HL-60 (cell line): ENCODE results near the gene PUDP.

Experiments
- DNase-seq, 2 experiments: peaks; one replicate each; pipeline ENCODE4 v3.0.0-alpha.2; 2010 to 2020; ENCODE audit warnings: low read depth in 1 of 2, low spot score in 1 of 2
- H3K27ac ChIP-seq: fragments of 250-450 bp; sonication (Bioruptor Pico); replicated peaks from 2 replicates; pipeline ENCODE4 v1.5.1; 2020; ENCODE audit warnings: mild to moderate bottlenecking, moderate library complexity
- H3K27me3 ChIP-seq: fragments of 250-450 bp; sonication (Bioruptor Pico); 2 replicates; pipeline ENCODE4 v1.5.1; 2021; ENCODE audit warnings: mild to moderate bottlenecking, moderate library complexity; ENCODE audit not compliant: insufficient read depth, poor library complexity, severe bottlenecking
- H3K4me3 ChIP-seq: replicated peaks from 2 replicates; pipeline ENCODE4 v1.5.1; 2011; ENCODE audit warnings: mild to moderate bottlenecking, control low read depth, low read length; ENCODE audit not compliant: insufficient read depth
- GABPA ChIP-seq: IDR thresholded peaks from 2 replicates; pipeline ENCODE4 v1.6.1; 2012; ENCODE audit warnings: low read depth
- POLR2AphosphoS5 ChIP-seq: IDR thresholded peaks from 2 replicates; pipeline ENCODE4 v1.6.1; 2012; ENCODE audit warnings: low read depth
- SPI1 ChIP-seq: IDR thresholded peaks from 2 replicates; pipeline ENCODE4 v1.6.1; 2012; ENCODE audit warnings: low read depth, mild to moderate bottlenecking, borderline replicate concordance
- TF ChIP-seq, protein P1 (sequence below): IDR thresholded peaks from 2 replicates; pipeline ENCODE4 v1.6.1; 2012; ENCODE audit warnings: low read depth; ENCODE audit not compliant: insufficient replicate concordance
- TF ChIP-seq, protein P2 (sequence below): IDR thresholded peaks from one replicate; pipeline ENCODE4 v1.5.1; 2011; ENCODE audit warnings: low read length, control low read depth, inconsistent platforms; ENCODE audit not compliant: insufficient read depth

The PUDP gene

DNA sequence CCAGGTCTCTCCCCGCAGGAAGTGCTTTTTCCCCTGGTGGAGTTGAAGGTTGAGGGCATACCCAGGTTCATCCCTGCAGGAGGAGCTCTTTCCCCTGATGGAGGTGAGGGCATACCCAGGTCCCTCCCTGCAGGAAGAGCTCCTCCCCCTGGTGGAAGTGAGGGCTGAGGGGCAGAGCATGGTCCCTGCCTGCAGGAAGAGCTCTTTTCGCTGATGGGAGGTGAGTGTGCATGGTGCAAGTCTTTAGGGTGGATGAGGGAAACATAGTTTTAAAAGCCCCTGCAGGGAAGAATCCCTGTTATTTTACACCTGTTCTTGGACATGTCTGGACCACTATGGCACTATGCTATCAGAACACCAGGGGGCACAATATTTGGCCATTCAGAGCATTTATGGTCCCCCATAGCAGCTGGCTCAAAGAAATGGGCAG is 43.7 kb upstream of the PUDP start:
- H3K27me3 ChIP-seq, result no peaks in the 10 kb centered on the region
- TF ChIP-seq GABPA, result no peak
- no peak for TF ChIP-seq POLR2AphosphoS5
- TF ChIP-seq, protein P1, sequence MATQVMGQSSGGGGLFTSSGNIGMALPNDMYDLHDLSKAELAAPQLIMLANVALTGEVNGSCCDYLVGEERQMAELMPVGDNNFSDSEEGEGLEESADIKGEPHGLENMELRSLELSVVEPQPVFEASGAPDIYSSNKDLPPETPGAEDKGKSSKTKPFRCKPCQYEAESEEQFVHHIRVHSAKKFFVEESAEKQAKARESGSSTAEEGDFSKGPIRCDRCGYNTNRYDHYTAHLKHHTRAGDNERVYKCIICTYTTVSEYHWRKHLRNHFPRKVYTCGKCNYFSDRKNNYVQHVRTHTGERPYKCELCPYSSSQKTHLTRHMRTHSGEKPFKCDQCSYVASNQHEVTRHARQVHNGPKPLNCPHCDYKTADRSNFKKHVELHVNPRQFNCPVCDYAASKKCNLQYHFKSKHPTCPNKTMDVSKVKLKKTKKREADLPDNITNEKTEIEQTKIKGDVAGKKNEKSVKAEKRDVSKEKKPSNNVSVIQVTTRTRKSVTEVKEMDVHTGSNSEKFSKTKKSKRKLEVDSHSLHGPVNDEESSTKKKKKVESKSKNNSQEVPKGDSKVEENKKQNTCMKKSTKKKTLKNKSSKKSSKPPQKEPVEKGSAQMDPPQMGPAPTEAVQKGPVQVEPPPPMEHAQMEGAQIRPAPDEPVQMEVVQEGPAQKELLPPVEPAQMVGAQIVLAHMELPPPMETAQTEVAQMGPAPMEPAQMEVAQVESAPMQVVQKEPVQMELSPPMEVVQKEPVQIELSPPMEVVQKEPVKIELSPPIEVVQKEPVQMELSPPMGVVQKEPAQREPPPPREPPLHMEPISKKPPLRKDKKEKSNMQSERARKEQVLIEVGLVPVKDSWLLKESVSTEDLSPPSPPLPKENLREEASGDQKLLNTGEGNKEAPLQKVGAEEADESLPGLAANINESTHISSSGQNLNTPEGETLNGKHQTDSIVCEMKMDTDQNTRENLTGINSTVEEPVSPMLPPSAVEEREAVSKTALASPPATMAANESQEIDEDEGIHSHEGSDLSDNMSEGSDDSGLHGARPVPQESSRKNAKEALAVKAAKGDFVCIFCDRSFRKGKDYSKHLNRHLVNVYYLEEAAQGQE, result no peak
- TF ChIP-seq, protein P2, sequence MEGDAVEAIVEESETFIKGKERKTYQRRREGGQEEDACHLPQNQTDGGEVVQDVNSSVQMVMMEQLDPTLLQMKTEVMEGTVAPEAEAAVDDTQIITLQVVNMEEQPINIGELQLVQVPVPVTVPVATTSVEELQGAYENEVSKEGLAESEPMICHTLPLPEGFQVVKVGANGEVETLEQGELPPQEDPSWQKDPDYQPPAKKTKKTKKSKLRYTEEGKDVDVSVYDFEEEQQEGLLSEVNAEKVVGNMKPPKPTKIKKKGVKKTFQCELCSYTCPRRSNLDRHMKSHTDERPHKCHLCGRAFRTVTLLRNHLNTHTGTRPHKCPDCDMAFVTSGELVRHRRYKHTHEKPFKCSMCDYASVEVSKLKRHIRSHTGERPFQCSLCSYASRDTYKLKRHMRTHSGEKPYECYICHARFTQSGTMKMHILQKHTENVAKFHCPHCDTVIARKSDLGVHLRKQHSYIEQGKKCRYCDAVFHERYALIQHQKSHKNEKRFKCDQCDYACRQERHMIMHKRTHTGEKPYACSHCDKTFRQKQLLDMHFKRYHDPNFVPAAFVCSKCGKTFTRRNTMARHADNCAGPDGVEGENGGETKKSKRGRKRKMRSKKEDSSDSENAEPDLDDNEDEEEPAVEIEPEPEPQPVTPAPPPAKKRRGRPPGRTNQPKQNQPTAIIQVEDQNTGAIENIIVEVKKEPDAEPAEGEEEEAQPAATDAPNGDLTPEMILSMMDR, result no peak
- TF ChIP-seq SPI1, result no peak
- DNase-seq, result no peak
- H3K4me3 ChIP-seq, result no peak overlapping the region
- H3K27ac ChIP-seq, result no peak overlapping the region

GRCh38 chrX:7190157-7190556 is 42.2 kb upstream of the PUDP start:
- TF ChIP-seq, protein P1, result no peak
- TF ChIP-seq POLR2AphosphoS5, result no peak
- TF ChIP-seq SPI1, result no peak
- H3K4me3 ChIP-seq, result no peak overlapping the region
- no peak overlapping the region for H3K27ac ChIP-seq
- no peak for DNase-seq
- no peaks in the 10 kb centered on the region for H3K27me3 ChIP-seq

- DNase-seq, result no peak
- Histone ChIP-seq H3K27me3 (no peaks in the 10 kb centered on the region), H3K27ac (no peak overlapping the region), H3K4me3 (no peak overlapping the region)
- TF ChIP-seq SPI1 (no peak), GABPA (no peak), POLR2AphosphoS5 (no peak)
- TF ChIP-seq, protein P2, result no peak
- TF ChIP-seq, protein P1, result no peak
Observed at GRCh38 chrX:7188672-7189071, 40.7 kb upstream of the PUDP start.

DNA sequence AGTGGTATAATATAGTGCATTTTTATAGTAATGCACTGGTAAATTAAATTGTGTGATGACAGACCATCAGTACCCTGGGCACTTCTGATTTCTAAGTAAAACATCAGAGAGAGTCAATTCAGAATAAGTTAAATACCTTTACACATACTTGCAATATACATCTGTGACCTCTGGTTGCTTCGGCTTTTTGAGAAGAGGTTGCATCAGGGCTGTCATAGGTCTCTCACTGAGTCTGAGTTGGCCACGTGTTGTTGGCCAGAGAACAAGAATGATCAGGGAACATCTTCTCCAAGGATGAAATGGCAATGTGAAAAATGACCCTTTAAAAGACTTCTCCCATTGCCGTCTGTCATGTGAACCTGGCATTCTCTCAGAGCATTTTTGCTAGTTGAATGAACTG is 36.9 kb upstream of the PUDP start:
- no peak for TF ChIP-seq POLR2AphosphoS5
- TF ChIP-seq, protein P2, result no peak
- TF ChIP-seq, protein P1, result no peak
- TF ChIP-seq SPI1, result no peak
- TF ChIP-seq GABPA, result no peak
- no peak for DNase-seq

More for the DNA sequence above, 36.9 kb upstream of the PUDP start:
- H3K27ac ChIP-seq, result no peak overlapping the region
- no peak overlapping the region for H3K4me3 ChIP-seq
- H3K27me3 ChIP-seq, result no peaks in the 10 kb centered on the region
